ENCODE measurements around the gene MAPK14.
A peak's percentile ranks its signal among the peaks of the same experiment; 100 is the strongest.

MAPK14 gene

GRCh38 chr6:36120539-36120938 is 92.9 kb downstream of the MAPK14 start:
- Histone ChIP-seq H3K9me3 (ENCODE audit: control insufficient read depth, insufficient read depth, low read length) (no peaks in the 10 kb centered on the region), H3K4me1 (ENCODE audit: control insufficient read depth, low read length) (peaks cover 87% of the 10 kb centered on the region), H3K79me2 (ENCODE audit: control insufficient read depth, low read length) (no peaks in the 10 kb centered on the region), H3K36me3 (ENCODE audit: control insufficient read depth, low read length) (no peaks in the 10 kb centered on the region), H4K20me1 (ENCODE audit: control insufficient read depth, insufficient read depth, low read depth, low read length) (no peaks in the 10 kb centered on the region), H3K27me3 (ENCODE audit: control insufficient read depth, low read length) (no peaks in the 10 kb centered on the region), H3K4me3 (ENCODE audit: low read length) (peak overlapping the region; percentile 77), H3K27ac (ENCODE audit: low read depth, low read length) (peak overlapping the region; percentile 89), H3F3A (ENCODE audit: control insufficient read depth, insufficient read depth) (peaks cover 25% of the 10 kb centered on the region), H3K4me2 (ENCODE audit: low read length) (peak overlapping the region; percentile 97), H3K9me2 (replicated peaks; ENCODE audit: control insufficient read depth, low read length) (no peaks in the 10 kb centered on the region)
- TF ChIP-seq, protein P1, sequence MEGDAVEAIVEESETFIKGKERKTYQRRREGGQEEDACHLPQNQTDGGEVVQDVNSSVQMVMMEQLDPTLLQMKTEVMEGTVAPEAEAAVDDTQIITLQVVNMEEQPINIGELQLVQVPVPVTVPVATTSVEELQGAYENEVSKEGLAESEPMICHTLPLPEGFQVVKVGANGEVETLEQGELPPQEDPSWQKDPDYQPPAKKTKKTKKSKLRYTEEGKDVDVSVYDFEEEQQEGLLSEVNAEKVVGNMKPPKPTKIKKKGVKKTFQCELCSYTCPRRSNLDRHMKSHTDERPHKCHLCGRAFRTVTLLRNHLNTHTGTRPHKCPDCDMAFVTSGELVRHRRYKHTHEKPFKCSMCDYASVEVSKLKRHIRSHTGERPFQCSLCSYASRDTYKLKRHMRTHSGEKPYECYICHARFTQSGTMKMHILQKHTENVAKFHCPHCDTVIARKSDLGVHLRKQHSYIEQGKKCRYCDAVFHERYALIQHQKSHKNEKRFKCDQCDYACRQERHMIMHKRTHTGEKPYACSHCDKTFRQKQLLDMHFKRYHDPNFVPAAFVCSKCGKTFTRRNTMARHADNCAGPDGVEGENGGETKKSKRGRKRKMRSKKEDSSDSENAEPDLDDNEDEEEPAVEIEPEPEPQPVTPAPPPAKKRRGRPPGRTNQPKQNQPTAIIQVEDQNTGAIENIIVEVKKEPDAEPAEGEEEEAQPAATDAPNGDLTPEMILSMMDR (IDR thresholded peaks at IDR 0.05; ENCODE audit: low read depth, low read length, poor library complexity, severe bottlenecking): peak; percentile 18
- TF ChIP-seq EZH2phosphoT487 (IDR thresholded peaks at IDR 0.05; ENCODE audit: borderline replicate concordance, low read length): no peak

DNA sequence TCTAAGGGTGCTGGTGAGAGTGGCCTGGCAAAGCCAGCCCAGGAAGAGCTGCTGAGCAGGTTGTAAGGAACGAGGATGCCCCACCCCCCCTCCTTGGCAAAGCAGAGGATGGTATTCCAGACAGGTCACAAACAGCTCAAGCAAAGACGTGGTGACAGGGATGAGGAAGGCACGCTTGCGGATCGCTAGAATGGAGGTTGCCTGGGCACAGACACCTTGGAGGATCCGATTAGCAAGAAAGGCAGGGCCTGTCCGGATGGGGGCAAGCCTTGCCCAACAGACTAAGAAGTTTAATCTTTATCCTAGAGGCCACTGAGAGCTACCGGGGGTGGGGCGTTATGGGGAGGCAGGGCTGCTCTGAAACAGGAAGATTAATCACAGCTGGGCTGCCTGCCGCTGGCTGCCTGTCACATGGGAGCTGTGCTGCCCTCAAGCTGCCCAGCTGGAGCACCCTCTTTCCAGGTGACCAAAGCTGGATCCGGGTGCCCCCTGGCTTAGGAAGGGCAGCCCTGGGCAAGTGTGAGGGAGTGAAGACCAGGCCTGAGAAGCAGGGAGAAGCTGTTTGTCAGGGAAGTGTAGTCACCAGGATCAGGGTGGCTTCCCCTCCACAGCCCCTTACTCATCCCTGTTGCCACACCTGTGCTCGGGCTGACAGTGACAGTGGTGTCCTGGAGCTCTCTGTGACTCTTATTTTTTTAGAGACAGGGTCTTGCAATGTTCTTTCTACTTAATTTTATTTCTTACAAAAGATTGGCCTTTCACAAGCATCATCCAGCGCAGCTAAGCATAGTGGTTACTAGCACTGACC is 93.6 kb downstream of the MAPK14 start:
- Histone ChIP-seq H4K20me1 (ENCODE audit: control insufficient read depth, insufficient read depth, low read depth, low read length) (no peaks in the 10 kb centered on the region), H3K27ac (ENCODE audit: low read depth, low read length) (peak overlapping the region; percentile 89), H3K4me3 (ENCODE audit: low read length) (peak overlapping the region; percentile 77), H3K27me3 (ENCODE audit: control insufficient read depth, low read length) (no peaks in the 10 kb centered on the region), H3F3A (ENCODE audit: control insufficient read depth, insufficient read depth) (peaks cover 24% of the 10 kb centered on the region), H3K4me2 (ENCODE audit: low read length) (peak overlapping the region; percentile 97), H3K79me2 (ENCODE audit: control insufficient read depth, low read length) (no peaks in the 10 kb centered on the region), H3K9me3 (ENCODE audit: control insufficient read depth, insufficient read depth, low read length) (no peaks in the 10 kb centered on the region), H3K36me3 (ENCODE audit: control insufficient read depth, low read length) (no peaks in the 10 kb centered on the region), H3K9me2 (replicated peaks; ENCODE audit: control insufficient read depth, low read length) (no peaks in the 10 kb centered on the region), H3K4me1 (ENCODE audit: control insufficient read depth, low read length) (peaks cover 81% of the 10 kb centered on the region)
- TF ChIP-seq, protein P1 (IDR thresholded peaks at IDR 0.05; ENCODE audit: low read depth, low read length, poor library complexity, severe bottlenecking): no peak

DNA sequence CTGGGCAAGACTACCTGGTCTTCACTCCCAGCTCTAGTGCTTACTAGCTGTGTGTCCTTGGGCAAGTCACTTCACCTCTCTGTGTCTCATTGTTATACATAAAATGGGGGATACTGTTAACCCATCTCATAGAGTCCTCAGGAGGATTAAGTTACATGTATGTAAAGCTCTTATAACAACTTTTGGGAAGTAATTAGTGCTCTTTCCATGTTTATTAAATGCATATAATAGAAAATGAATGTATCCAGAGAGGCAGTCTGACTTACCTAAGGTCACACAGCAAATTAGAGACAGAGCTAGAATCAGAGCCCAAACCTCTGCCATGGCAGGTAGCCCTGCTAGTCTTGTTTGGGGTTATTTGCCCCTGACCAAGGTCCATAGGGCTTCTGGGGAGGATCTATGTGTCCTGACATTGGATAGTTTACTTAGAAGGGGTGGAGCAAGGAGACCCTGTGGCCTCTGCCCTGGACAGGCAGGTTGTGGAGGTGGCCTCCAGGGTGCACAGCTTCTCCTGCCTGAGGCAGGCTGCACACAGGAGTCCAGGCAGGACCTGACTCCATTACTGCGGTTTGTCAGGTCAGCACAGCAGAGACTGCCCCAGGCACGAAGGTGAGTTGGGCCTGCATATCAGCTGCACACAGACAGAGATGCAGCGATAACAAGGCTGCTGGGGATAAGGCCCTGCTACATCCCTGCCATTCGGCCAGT is 94.3 kb downstream of the MAPK14 start:
- no peaks in the 10 kb centered on the region for H3K9me3 ChIP-seq (ENCODE audit: control insufficient read depth, insufficient read depth, low read length)
- H3K9me2 ChIP-seq (replicated peaks; ENCODE audit: control insufficient read depth, low read length): no peaks in the 10 kb centered on the region
- peak overlapping the region; percentile 89; the same call in 1 of the 2 replicates for H3K27ac ChIP-seq (ENCODE audit: low read depth, low read length)
- TF ChIP-seq EZH2phosphoT487 (IDR thresholded peaks at IDR 0.05; ENCODE audit: borderline replicate concordance, low read length): no peak
- TF ChIP-seq, protein P1 (IDR thresholded peaks at IDR 0.05; ENCODE audit: low read depth, low read length, poor library complexity, severe bottlenecking): no peak
- no peak overlapping the region for H3K4me3 ChIP-seq (ENCODE audit: low read length)
- peak overlapping the region; percentile 97 for H3K4me2 ChIP-seq (ENCODE audit: low read length)
- H3F3A ChIP-seq (ENCODE audit: control insufficient read depth, insufficient read depth): peaks cover 19% of the 10 kb centered on the region
- H3K4me1 ChIP-seq (ENCODE audit: control insufficient read depth, low read length): peaks cover 81% of the 10 kb centered on the region
- no peaks in the 10 kb centered on the region for H3K79me2 ChIP-seq (ENCODE audit: control insufficient read depth, low read length)
- no peaks in the 10 kb centered on the region for H3K27me3 ChIP-seq (ENCODE audit: control insufficient read depth, low read length)
- H4K20me1 ChIP-seq (ENCODE audit: control insufficient read depth, insufficient read depth, low read depth, low read length): no peaks in the 10 kb centered on the region
- H3K36me3 ChIP-seq (ENCODE audit: control insufficient read depth, low read length): no peaks in the 10 kb centered on the region
